Gastroesophageal sphincter (tissue), 3 donors: Measurements from ENCODE around the gene PDLIM5.

Experiments
- POLR2A ChIP-seq, 2 donors: fragments of 450-650 bp; IDR thresholded peaks; one replicate each; pipeline ENCODE4 v1.6.1; 2017; ENCODE audit warnings: antibody characterized with exemption in 2 of 2, mild to moderate bottlenecking in 2 of 2, moderate library complexity in 1 of 2
- TF ChIP-seq, protein P1 (sequence below), 4 experiments: fragments of 200-600 bp in 2 of 4; fragments of 450-650 bp in 2 of 4; sonication (generic) in 1 of 4; IDR thresholded peaks; one replicate each; pipeline ENCODE4 v1.5.1; 2017 to 2019; ENCODE audit warnings: antibody characterized with exemption in 4 of 4, mild to moderate bottlenecking in 2 of 4, moderate library complexity in 2 of 4

DNA sequence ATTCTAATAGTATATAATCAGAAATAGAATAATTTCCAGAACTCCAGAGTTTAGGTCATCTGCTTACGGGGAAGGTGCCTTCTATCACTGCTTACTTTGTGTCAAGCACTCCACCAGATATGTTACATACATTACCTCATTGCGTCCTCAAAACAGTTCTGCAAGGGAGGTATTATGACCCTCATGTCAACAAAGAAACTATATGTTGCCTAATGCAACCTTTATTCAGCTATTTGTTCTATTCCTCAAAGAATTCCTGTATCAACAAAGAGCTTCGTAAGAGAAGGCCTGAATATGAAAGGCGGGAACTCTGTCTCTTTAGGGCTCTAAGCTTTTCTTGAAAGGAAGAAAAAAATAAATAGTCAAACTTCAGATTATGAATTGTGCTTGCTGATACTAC lies 114.7 kb downstream of the PDLIM5 start:
- TF ChIP-seq, protein P1, sequence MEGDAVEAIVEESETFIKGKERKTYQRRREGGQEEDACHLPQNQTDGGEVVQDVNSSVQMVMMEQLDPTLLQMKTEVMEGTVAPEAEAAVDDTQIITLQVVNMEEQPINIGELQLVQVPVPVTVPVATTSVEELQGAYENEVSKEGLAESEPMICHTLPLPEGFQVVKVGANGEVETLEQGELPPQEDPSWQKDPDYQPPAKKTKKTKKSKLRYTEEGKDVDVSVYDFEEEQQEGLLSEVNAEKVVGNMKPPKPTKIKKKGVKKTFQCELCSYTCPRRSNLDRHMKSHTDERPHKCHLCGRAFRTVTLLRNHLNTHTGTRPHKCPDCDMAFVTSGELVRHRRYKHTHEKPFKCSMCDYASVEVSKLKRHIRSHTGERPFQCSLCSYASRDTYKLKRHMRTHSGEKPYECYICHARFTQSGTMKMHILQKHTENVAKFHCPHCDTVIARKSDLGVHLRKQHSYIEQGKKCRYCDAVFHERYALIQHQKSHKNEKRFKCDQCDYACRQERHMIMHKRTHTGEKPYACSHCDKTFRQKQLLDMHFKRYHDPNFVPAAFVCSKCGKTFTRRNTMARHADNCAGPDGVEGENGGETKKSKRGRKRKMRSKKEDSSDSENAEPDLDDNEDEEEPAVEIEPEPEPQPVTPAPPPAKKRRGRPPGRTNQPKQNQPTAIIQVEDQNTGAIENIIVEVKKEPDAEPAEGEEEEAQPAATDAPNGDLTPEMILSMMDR (IDR thresholded peaks at IDR 0.05) = no peak
- no peak for TF ChIP-seq POLR2A (IDR thresholded peaks at IDR 0.05)
